Measurements from ENCODE around the gene DCLRE1C.

GRCh38 chr10:14879124-14879927 lies 74.6 kb downstream of the DCLRE1C start:
- TF ChIP-seq SETDB1 (IDR thresholded peaks at IDR 0.05; ENCODE audit: low read length) (no peak), HDAC6 (IDR thresholded peaks at IDR 0.05; ENCODE audit: low read depth, low read length) (no peak), GATA2 (CRISPR knock-in tag; IDR thresholded peaks at IDR 0.05) (no peak), SAFB (IDR thresholded peaks at IDR 0.05; ENCODE audit: borderline replicate concordance, low read depth, low read length) (peak; percentile 65; the same call in 1 of the 2 replicates), NR4A1 (CRISPR knock-in tag; IDR thresholded peaks at IDR 0.05) (no peak), NR4A1 (tag; IDR thresholded peaks at IDR 0.05) (no peak), KLF16 (IDR thresholded peaks at IDR 0.05) (no peak), CTCF (IDR thresholded peaks at IDR 0.05 in 2 of 3, conservative IDR thresholded peaks at IDR 0.05 in 1 of 3; ENCODE audit: insufficient read depth in 2 of 3, low read depth in 1 of 3, low read length in 3 of 3) (no peak), CCAR2 (IDR thresholded peaks at IDR 0.05; ENCODE audit: low read depth, low read length) (no peak), DACH1 (IDR thresholded peaks at IDR 0.05; ENCODE audit: partially characterized antibody) (no peak), CBX5 (IDR thresholded peaks at IDR 0.05; ENCODE audit: borderline replicate concordance, low read depth) (no peak), ZFP30 (CRISPR knock-in tag; IDR thresholded peaks at IDR 0.05; ENCODE audit: borderline replicate concordance) (no peak), KDM1A (IDR thresholded peaks at IDR 0.05) (no peak), ZNF143 (CRISPR knock-in tag; IDR thresholded peaks at IDR 0.05) (no peak)
